ENCODE measurements around the gene PARVB. TPM values are rescaled to one million over a fixed set of nuclear protein-coding genes. Genes with fewer than 3 reads are reported as not detected.

PARVB gene
- total RNA-seq, 6 experiments from 2014 or later, result 36.5 to 44.2 (median 38.9) TPM

DNA sequence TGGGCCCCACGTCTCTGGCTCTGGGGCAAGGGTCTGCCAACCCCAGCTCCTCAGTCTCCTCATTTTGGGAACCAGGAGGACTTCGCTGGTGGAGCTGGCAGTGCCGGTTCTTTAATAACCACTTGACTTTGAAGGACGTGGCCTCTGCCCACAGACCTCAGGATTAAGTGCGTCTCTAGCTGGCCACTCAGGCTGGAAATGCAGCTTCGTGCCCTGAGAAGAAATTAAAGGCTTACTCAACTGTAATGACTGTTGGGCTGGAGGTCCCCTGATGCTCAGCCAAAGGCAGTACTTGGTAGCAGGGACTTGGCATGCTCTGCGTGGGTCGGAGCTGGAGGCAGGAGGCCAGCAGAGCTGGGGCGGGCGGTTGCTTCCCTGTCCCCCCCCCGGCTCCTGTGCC is 139.9 kb downstream of the PARVB start:
- Mint-ChIP-seq H3K9me3 (no peaks in the 10 kb centered on the region), H3K36me3 (ENCODE audit: low read depth) (no peaks in the 10 kb centered on the region), H3K4me1 (ENCODE audit: low read depth) (no peaks in the 10 kb centered on the region)

DNA sequence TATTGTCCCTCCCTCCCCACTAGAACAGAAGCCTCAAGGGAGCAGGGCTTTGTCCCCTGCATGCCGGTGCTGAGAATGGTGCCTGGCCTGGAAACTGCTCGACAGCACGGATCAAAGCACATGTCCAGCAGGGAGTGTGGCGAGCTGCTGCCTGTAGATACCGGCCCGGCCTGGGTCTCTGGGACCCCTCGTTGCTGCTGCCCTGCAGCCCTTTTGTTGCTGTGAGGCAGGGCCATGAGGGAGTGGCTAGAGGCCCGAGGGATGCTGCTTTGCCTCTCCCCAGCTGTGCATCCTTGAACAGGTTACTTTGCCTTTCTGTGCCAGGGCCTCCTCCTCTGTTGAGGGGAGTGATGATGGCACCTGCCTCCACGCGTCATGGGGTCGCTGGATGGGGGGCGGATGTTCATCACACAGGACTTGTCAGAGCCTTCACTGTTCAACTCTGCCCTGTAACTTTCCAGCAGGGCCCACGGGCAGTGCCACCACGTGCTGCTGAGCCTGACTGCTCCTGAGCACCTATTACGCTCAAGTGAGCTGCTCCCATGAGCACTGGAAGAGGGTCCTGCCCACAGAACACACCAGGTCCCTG is 141.3 kb downstream of the PARVB start:
- no peak for DNase-seq
- Mint-ChIP-seq H3K9me3 (no peaks in the 10 kb centered on the region), H3K4me1 (ENCODE audit: low read depth) (no peaks in the 10 kb centered on the region), H3K36me3 (ENCODE audit: low read depth) (no peaks in the 10 kb centered on the region), H3K27me3 (ENCODE audit: insufficient read depth) (no peaks in the 10 kb centered on the region), H3K27ac (no peak overlapping the region), H3K4me3 (no peak overlapping the region)
- TF ChIP-seq, protein P1, sequence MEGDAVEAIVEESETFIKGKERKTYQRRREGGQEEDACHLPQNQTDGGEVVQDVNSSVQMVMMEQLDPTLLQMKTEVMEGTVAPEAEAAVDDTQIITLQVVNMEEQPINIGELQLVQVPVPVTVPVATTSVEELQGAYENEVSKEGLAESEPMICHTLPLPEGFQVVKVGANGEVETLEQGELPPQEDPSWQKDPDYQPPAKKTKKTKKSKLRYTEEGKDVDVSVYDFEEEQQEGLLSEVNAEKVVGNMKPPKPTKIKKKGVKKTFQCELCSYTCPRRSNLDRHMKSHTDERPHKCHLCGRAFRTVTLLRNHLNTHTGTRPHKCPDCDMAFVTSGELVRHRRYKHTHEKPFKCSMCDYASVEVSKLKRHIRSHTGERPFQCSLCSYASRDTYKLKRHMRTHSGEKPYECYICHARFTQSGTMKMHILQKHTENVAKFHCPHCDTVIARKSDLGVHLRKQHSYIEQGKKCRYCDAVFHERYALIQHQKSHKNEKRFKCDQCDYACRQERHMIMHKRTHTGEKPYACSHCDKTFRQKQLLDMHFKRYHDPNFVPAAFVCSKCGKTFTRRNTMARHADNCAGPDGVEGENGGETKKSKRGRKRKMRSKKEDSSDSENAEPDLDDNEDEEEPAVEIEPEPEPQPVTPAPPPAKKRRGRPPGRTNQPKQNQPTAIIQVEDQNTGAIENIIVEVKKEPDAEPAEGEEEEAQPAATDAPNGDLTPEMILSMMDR (IDR thresholded peaks at IDR 0.05), result no peak

More for the DNA sequence above, 139.9 kb downstream of the PARVB start:
- DNase-seq, result no peak
- Mint-ChIP-seq H3K4me3 (no peak overlapping the region), H3K27ac (no peak overlapping the region), H3K27me3 (ENCODE audit: insufficient read depth) (no peaks in the 10 kb centered on the region)
- TF ChIP-seq, protein P1 (IDR thresholded peaks at IDR 0.05), result no peak

DNA sequence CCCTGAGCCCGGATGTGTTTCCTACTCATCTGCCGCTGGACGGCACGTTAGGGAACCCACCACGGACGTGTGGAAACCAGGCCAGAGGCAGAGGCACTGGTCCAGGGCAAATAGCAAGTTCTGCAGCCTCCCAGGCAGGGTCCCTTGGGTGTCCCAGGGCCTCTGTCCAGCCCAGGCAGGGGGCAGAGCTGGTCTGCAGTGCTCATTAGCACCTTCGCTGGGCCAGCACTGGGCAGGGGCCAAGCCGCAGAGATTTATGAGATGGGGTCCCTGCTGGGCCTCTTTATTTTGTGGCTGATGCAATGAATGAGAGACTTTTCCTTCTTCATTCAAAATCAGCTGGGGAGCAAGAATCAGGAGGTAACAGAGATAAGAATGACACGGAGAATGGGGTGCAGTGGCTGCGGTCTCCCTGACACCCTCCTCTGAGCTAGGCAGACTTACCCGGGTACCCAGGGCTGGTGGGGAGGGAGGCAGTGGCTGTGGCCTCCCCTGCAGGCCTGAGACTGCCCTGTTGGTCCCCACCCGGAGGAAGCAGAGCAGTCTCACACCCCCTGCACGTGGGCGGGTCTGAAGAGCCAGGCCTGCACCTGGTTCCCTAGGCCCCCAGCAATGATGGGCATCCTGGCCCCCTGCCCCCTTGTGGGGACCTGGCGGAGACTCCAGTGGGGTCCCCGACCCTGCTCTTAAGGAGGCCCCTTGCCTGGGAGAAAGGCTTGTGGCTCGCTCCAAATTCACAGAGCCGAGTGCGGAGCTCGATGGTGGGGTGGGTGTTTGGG is 142.6 kb downstream of the PARVB start:
- H3K27ac Mint-ChIP-seq, result no peak overlapping the region
- H3K4me1 Mint-ChIP-seq (ENCODE audit: low read depth), result no peaks in the 10 kb centered on the region
- H3K4me3 Mint-ChIP-seq, result no peak overlapping the region
- TF ChIP-seq, protein P1 (IDR thresholded peaks at IDR 0.05), result no peak
- no peaks in the 10 kb centered on the region for H3K27me3 Mint-ChIP-seq (ENCODE audit: insufficient read depth)
- no peak for DNase-seq
- H3K9me3 Mint-ChIP-seq, result no peaks in the 10 kb centered on the region
- H3K36me3 Mint-ChIP-seq (ENCODE audit: low read depth), result no peaks in the 10 kb centered on the region

DNA sequence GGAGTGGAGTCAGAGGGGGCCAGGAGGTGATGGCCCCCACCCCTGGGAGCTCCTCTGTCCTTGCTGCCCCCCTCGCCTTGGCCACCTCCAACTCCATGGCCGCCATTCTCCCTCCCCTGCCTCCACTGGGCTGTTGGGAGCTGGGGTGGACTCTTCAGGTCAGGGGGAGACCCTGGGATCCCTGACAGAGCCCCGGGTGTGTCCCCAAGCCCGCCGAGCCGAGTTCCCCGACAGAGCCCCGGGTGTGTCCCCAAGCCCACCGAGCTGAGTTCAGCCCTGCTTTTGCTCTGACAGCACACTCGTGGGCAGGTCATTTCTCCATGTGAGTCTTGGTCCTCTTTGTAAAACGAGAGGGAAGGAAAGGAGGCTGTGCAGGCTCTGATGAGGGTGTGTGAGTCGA is 143.4 kb downstream of the PARVB start:
- TF ChIP-seq, protein P1 (IDR thresholded peaks at IDR 0.05), result no peak
- H3K27me3 Mint-ChIP-seq (ENCODE audit: insufficient read depth), result no peaks in the 10 kb centered on the region; the same call in 1 of the 2 replicates
- no peak overlapping the region for H3K27ac Mint-ChIP-seq
- no peaks in the 10 kb centered on the region for H3K4me1 Mint-ChIP-seq (ENCODE audit: low read depth)
- no peaks in the 10 kb centered on the region for H3K9me3 Mint-ChIP-seq
- DNase-seq, result no peak
- no peaks in the 10 kb centered on the region for H3K36me3 Mint-ChIP-seq (ENCODE audit: low read depth)
- H3K4me3 Mint-ChIP-seq, result no peak overlapping the region

DNA sequence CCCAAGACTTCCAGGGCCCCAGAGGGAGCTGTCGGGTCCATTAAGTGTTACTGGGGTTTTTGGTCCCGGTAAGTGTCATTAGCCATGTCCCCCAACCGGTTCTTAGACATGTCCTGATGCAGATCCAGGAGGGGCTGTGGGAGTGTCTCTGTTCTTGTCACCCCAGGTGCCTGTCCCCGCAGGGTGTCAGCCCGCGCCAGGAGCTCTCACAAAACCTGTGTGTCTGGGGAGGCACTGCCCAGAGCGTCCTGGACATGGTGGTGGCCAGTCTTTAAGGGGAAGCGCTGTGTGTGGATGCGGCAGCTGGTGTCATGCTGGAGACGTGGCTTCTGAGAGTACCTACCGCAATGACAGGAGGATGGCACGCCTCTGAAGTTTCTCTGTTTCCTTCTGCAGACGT is 144.1 kb downstream of the PARVB start:
- Mint-ChIP-seq H3K9me3 (no peaks in the 10 kb centered on the region), H3K27me3 (ENCODE audit: insufficient read depth) (no peaks in the 10 kb centered on the region; the same call in 1 of the 2 replicates), H3K4me3 (no peak overlapping the region), H3K27ac (no peak overlapping the region), H3K36me3 (ENCODE audit: low read depth) (no peaks in the 10 kb centered on the region), H3K4me1 (ENCODE audit: low read depth) (no peaks in the 10 kb centered on the region)
- DNase-seq, result no peak
- TF ChIP-seq, protein P1 (IDR thresholded peaks at IDR 0.05), result no peak

Measured in HFFc6 (cell line).